Hematopoietic multipotent progenitor cell treated with erythropoietin and hydrocortisone succinate and interleukin-3 and kit ligand, for 17 days (in vitro differentiated cells): ENCODE data around the gene HEXIM2.

Experiments used
- DNase-seq: peaks from one replicate; pipeline ENCODE4 v3.0.0-alpha.2; 2015; ENCODE audit warnings: low spot score

The HEXIM2 gene

DNA sequence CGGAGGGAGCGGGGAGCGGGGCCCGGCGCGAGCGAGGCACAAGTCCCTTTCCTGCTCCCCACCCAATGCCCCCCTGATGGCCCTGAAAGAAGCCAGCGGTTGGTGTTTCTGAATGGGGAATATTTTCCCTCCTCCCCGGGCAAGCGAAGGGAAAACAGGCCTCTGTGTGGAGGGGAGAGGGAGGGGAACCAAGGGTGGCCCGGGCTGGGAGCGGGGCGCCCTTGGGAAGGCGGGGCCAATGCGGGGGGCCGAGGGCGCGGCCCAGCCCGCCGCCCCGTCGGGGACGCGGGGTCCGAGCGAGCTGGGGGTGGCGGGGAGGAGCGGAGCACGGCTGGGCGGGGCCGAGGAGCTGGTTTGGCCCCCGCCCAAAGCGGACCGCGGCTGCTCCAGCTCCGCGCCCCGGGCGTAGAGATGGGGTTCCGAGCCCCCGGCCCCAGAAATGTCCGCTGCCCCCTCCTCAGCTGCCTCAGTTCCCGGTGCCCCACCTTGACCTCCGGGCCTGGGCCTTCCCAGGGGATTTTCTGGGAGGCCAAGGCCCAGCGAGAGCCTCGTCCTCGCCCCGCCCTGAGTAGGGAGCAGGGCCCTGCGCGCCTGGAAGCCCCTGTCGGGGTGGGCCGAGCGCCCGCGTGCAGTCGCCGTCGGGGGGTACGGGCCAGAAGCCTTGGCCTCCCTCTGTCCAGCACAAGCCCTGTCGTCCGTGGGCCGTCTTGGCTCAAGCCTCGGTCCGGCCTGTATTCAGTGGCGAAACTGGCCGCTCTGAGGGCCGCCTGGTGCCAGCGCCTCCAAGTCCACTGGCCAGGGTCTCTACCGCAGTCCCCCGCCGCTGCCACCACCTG is 17.3 kb upstream of the HEXIM2 start:
- peak; percentile 76 for DNase-seq

DNA sequence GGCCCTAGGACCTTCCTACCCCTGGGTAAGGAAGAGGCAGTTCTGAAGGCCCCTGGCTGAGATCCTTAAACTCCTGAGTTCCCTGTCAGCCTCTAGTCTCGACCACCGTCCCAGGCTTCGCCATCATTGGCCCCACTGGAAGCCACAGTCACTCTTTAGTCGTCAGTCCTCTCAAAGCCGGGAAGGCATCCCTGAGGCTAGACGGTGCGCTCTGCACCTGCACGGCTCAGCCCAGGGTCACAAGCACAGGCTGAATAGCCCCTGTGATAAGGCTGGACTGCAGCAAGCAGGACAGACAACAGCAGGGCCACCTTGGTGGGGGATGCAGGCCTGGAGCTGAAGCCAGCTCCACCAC is 16.7 kb upstream of the HEXIM2 start:
- no peak for DNase-seq

DNA sequence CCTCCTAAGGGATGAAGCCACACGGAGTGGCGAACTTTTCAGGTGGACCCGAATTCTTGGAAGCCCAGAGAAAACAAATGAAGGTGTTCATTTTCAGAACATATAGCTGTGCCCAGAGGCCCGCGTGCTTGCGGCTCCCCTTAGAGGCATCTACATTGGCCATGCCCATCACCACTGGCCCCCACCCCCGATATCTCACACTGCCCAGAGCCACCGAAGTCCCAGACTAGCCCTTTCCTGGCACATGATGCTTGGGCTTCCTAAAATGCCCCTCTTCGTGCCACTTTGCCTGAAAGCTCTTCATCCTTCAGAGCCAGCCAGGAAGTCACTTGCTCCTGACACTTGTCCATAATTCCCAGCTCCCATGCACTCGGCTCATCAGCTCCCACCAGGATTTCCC is 15.5 kb upstream of the HEXIM2 start:
- DNase-seq: no peak

DNA sequence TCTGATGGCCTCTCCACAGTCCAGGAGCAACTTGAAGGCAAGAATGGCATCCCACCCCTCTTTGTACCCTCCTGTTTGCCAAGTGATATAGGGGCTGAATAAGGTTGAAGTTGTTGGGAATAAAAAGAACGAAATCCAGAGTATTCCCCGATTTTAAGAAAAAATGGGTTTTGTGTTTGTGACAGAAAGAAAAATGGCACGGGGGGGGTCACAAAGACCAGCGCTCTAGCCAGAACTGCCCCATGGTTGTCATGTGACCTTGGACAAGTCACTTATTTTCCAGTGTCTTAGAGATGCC is 15.1 kb upstream of the HEXIM2 start:
- DNase-seq: no peak

GRCh38 chr17:45146890-45147580 is 14.6 kb upstream of the HEXIM2 start:
- DNase-seq: peak; percentile 80

GRCh38 chr17:45147581-45148182 is 14.0 kb upstream of the HEXIM2 start:
- DNase-seq: peak; percentile 96

GRCh38 chr17:45148183-45149036 is 13.3 kb upstream of the HEXIM2 start, which contains the start of gene HEXIM1:
Gene HEXIM1, plus strand, starts transcription at chr17:45148475. Its CDS starts 716 bp downstream, at chr17:45149191.
- peak; percentile 100 for DNase-seq

GRCh38 chr17:45149037-45149668 is 12.5 kb upstream of the HEXIM2 start:
- peak; percentile 94 for DNase-seq

DNA sequence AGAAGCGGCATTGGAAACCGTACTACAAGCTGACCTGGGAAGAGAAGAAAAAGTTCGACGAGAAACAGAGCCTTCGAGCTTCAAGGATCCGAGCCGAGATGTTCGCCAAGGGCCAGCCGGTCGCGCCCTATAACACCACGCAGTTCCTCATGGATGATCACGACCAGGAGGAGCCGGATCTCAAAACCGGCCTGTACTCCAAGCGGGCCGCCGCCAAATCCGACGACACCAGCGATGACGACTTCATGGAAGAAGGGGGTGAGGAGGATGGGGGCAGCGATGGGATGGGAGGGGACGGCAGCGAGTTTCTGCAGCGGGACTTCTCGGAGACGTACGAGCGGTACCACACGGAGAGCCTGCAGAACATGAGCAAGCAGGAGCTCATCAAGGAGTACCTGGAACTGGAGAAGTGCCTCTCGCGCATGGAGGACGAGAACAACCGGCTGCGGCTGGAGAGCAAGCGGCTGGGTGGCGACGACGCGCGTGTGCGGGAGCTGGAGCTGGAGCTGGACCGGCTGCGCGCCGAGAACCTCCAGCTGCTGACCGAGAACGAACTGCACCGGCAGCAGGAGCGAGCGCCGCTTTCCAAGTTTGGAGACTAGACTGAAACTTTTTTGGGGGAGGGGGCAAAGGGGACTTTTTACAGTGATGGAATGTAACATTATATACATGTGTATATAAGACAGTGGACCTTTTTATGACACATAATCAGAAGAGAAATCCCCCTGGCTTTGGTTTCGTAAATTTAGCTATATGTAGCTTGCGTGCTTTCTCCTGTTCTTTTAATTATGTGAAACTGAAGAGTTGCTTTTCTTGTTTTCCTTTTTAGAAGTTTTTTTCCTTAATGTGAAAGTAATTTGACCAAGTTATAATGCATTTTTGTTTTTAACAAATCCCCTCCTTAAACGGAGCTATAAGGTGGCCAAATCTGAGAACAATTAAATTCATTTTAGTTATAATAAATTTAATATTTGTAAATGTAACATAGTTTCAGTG is 11.7 kb upstream of the HEXIM2 start:
- DNase-seq: peak; percentile 79

DNA sequence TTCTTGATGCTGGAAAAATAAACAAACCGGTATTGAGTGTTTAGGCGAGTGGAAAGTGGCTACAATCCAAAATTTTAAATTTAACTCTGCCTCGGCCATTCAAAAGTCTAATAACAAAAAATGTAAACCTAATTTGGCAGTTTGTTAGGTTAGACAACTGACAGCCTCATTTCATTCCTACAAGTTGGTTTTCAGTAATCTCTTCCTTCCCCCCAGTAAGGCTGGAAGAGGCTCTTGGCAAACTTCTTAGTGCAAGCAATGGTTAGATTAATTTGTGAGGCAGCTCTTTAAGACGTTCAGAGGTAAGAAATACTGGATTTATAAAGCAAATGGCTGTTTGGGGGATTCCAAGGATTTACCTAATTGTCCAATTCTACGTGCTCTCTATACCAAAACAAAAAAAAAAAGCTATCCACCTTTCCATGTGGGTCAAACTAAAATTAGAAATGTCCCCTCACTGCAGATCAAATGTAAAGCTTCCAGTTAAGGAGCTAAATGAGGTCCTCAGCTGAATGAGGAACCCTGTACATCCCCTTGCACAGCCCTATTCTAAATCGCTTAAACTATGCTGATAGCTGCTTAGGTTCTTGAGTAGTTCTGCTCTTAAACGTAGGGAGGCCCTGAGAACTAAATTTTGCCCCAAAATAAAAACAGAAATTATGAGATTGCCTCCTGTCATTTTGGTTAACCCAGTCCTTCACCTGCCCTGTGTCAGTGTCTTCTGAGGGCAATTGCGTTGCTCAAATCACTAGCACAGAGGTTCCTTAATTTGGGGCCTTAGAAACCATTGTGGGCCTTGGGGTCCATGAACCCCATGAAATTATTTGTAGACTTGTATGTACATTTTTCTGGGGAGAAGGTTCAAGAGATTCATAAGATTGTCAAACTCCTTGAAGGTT is 10.5 kb upstream of the HEXIM2 start:
- DNase-seq: peak; percentile 70

DNA sequence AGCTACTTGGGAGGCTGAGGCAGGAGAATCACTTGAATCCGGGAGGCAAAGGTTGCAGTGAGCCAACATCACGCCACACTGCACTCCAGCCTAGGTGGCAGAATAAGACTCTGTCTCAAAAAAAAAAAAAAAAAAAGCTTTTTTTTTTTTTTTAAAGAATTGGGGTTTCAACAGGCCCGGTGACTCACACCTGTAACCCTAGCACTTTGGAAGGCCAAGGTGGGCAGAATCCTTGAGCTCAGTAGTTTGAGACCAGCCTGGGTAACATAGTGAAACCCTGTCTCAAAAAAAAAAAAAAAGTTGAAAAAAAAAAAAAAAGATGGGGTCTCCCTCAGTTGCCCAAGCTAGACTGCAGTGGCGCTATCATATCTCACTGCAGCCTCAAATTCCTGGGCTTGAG is 6.6 kb upstream of the HEXIM2 start:
- DNase-seq: peak; percentile 37

DNA sequence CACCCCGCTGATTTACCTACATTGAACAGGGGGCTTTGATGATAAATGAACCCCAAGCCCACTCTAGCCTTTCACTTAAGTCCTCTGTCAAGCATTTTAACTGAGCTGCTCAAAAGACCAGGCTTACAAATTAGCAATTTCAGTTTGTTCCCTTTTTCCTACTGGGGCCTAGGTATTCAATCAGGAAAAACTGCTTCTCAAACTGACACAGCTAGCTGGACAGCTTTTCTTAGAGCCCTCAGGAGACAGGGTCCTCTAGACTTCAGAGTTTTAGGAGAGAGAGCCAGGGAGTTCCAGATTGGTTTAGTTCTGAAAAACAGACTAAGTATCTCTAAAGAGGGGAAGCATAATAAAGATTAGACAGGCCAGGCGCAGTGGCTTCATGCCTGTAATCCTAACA is 6.2 kb upstream of the HEXIM2 start:
- DNase-seq: no peak

DNA sequence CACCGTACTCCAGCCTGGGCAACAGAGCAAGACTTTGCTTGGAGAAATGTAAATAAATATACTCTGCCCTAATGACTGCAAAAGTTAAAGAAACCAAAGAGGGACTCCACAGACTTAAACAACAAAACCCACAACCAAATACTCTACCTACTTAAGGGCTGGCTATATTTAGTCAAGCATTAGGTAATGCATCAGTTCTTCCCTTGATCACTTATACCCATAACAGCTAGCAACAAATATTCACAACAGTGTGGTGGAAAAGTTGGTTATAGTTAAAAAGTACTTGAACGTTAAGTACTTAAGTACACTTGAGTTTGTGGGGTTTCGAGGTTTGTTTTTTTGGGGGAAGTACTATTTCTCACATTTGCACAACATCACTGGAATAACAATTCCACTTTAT is 5.4 kb upstream of the HEXIM2 start:
- no peak for DNase-seq

GRCh38 chr17:45160447-45161287 is 1.0 kb upstream of the HEXIM2 start:
- peak; percentile 84 for DNase-seq

- DNase-seq: no peak
Observed at GRCh38 chr17:45162025-45162687, 481 bp downstream of the HEXIM2 start.

DNA sequence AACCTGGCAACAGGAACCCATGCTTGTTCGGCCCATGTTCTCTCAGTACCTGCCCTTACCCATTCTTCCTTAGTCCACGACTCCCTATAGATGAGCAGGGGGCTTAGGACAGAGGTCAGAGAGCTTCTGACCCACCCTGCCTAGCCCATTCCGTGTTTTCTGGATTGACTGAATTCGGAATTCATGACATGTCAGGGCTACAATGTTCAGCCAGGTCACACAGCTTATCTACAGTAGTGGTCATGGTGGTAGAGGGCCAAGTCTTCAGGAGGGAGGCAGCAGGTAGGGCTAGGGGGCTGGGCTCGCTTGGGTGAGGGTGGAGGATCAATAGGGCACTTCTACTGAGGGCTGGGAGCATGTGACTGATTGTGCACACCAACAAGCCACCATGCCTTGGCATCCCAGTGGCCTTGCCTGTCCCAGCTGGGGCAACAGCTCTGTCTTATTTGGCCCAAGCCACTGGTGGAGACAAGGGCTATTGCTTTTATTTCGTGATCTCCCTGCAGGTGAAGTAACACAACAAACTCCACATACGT is 3.1 kb downstream of the HEXIM2 start:
- no peak for DNase-seq

DNA sequence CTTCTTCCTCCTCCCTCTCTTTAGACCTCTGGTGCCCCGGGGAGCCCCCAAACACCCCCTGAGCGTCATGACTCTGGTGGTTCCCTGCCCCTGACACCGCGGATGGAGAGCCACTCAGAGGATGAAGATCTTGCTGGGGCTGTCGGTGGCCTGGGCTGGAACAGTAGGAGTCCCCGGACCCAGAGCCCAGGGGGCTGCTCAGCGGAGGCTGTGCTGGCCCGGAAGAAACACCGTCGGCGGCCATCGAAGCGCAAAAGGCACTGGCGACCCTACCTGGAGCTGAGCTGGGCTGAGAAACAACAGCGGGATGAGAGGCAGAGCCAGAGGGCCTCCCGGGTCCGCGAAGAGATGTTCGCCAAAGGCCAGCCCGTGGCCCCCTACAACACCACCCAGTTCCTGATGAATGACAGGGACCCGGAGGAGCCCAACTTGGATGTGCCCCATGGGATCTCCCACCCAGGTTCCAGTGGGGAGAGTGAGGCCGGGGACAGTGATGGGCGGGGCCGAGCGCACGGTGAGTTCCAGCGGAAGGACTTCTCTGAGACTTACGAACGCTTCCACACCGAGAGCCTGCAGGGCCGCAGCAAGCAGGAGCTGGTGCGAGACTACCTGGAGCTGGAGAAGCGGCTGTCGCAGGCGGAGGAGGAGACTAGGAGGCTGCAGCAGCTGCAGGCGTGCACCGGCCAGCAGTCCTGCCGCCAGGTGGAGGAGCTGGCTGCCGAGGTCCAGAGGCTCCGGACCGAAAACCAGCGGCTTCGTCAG is 7.5 kb downstream of the HEXIM2 start:
- DNase-seq: peak; percentile 4
